Pancreas (tissue), 10 donors: ENCODE measurements around the gene CYFIP1. TPM values are rescaled to one million over a fixed set of nuclear protein-coding genes. Genes with fewer than 3 reads are reported as not detected.

Experiments
- ATAC-seq, 4 donors: fragments of 200-7000 bp; cut with Tn5 transposase; one replicate each; pipeline versions ENCODE4 v1.8.0 to v1.9.1; 2020; ENCODE audit warnings: mild to moderate bottlenecking in 4 of 4, moderate library complexity in 4 of 4
- DNase-seq, 6 donors: peaks; one replicate each; pipeline ENCODE4 v3.0.0-alpha.2; 2020
- FAIRE-seq: peaks from 2 replicates; lab custom pipeline; 2012; peaks lifted over from hg19 to GRCh38; lab: Jason Lieb, UNC
- H3K27ac ChIP-seq, 4 donors: fragments of 200-600 bp; sonication (generic); 1 replicate in 3 of 4; 2 replicates in 1 of 4; pipeline versions ENCODE4 v1.5.0 to v1.8.0; 2020
- H3K27me3 ChIP-seq, 4 donors: fragments of 200-600 bp; one replicate each; pipeline ENCODE4 v1.8.0; 2021
- H3K36me3 ChIP-seq, 3 donors: fragments of 200-600 bp; sonication (generic) in 1 of 3; one replicate each; pipeline versions ENCODE4 v1.5.0 to v1.8.0; 2020 to 2021
- H3K4me1 ChIP-seq, 3 donors: fragments of 200-600 bp; one replicate each; pipeline ENCODE4 v1.8.0; 2021
- H3K4me3 ChIP-seq, 4 donors: fragments of 200-600 bp; sonication (generic) in 2 of 4; one replicate each; pipeline versions ENCODE4 v1.5.0 to v1.8.0; 2020 to 2021
- H3K9me3 ChIP-seq, 4 donors: fragments of 200-600 bp; one replicate each; pipeline ENCODE4 v1.8.0; 2021
- WGBS, 2 donors: extraction: QIAGEN DNeasy Blood & Tissue Kit; methylation state at CpG; one replicate each; pipeline ENCODE4 v1.1.7; 2013; 5-methylcytosine and 5-hydroxymethylcytosine counted together
- intact Hi-C, 3 donors: fragments of 100-400 bp; cut with DNase I; formaldehyde crosslinking; loops; one replicate each; pipeline versions ENCODE4 v1.11.1 to v1.14.2; 2022
- polyA plus RNA-seq, 2 donors: library from polyadenylated mRNA; stranded (reverse); fragments of 200-250 nt; gene quantifications; one replicate each; pipeline ENCODE4 v1.2.3, GENCODE V29; 2013
- total RNA-seq, 6 donors: library from RNA; stranded (reverse); fragmentation: NEBNext Ultra II Directional in 4 of 6; extraction: Animal tissue kit (Norgen Biotek cat#: 25700) in 4 of 6; gene quantifications; one replicate each; pipeline versions ENCODE4 v1.2.1 to v1.2.4, GENCODE V29; 2021 to 2023
- TF ChIP-seq, protein P1 (sequence below), 4 donors: fragments of 200-600 bp; sonication (generic) in 3 of 4; IDR thresholded peaks; one replicate each; pipeline versions ENCODE4 v1.5.0 to v1.8.0; 2021; ENCODE audit warnings: antibody characterized with exemption in 4 of 4
- donor health status: healthy with polysubstance abuse.
- donor health status: DM: no; HTN: no; CAD: no; lungs with moderate emphysema.
- donor health status: DM: no; HTN: no; CAD: no.
- donor health status: control.
- donor health status: control.
- donor health status: Bipolar disorder and iron deficiency.
- donor health status: DM: yes; HTN: yes; CAD: no.
- donor health status: DM: no; HTN: no; CAD: no.
- donor health status: DM: no; HTN: no; CAD: no.
- donor health status: DM: yes; HTN: yes; CAD: no.

CYFIP1 gene
- total and polyA plus RNA-seq, 8 donors, result 21.3 to 99.1 (median 59.2) TPM

- Histone ChIP-seq H3K9me3 (no peaks in the 10 kb centered on the region), H3K36me3 (peaks cover 0 to 29% (median 0%) of the 10 kb centered on the region in 3 donors), H3K4me3 (no peak overlapping the region), H3K27me3 (no peaks in the 10 kb centered on the region), H3K27ac (no peak overlapping the region), H3K4me1 (no peaks in the 10 kb centered on the region)
- intact Hi-C loops, result no loop called here
- FAIRE-seq, result no peak
- TF ChIP-seq, protein P1, sequence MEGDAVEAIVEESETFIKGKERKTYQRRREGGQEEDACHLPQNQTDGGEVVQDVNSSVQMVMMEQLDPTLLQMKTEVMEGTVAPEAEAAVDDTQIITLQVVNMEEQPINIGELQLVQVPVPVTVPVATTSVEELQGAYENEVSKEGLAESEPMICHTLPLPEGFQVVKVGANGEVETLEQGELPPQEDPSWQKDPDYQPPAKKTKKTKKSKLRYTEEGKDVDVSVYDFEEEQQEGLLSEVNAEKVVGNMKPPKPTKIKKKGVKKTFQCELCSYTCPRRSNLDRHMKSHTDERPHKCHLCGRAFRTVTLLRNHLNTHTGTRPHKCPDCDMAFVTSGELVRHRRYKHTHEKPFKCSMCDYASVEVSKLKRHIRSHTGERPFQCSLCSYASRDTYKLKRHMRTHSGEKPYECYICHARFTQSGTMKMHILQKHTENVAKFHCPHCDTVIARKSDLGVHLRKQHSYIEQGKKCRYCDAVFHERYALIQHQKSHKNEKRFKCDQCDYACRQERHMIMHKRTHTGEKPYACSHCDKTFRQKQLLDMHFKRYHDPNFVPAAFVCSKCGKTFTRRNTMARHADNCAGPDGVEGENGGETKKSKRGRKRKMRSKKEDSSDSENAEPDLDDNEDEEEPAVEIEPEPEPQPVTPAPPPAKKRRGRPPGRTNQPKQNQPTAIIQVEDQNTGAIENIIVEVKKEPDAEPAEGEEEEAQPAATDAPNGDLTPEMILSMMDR (IDR thresholded peaks at IDR 0.05), result no peak
- no peak for DNase-seq
- ATAC-seq, result no peak
- WGBS, 2 donors, result 88 to 93% methylated on average over 14 of the region's 14 CpGs
Observed at GRCh38 chr15:22889146-22889818, 90.9 kb downstream of the CYFIP1 start.

GRCh38 chr15:22888120-22888859 lies 91.9 kb downstream of the CYFIP1 start:
- intact Hi-C loops, result no loop called here
- no peak for DNase-seq

GRCh38 chr15:22887157-22887951 lies 92.8 kb downstream of the CYFIP1 start:
- FAIRE-seq (no peak), ATAC-seq (no peak), DNase-seq (no peak)
- no peaks in the 10 kb centered on the region for H3K4me1 ChIP-seq
- 87 to 88% methylated on average over 14 of the region's 14 CpGs for WGBS, 2 donors
- no peak overlapping the region for H3K27ac ChIP-seq
- H3K36me3 ChIP-seq, result peaks cover 0 to 30% (median 0%) of the 10 kb centered on the region in 3 donors
- H3K27me3 ChIP-seq, result no peaks in the 10 kb centered on the region
- H3K9me3 ChIP-seq, result no peaks in the 10 kb centered on the region
- TF ChIP-seq, protein P1 (IDR thresholded peaks at IDR 0.05), result no peak
- intact Hi-C loops, result no loop called here
- no peak overlapping the region for H3K4me3 ChIP-seq

More at GRCh38 chr15:22888120-22888859, 91.9 kb downstream of the CYFIP1 start:
- H3K9me3 ChIP-seq, result no peaks in the 10 kb centered on the region
- no peak for FAIRE-seq
- H3K27me3 ChIP-seq, result no peaks in the 10 kb centered on the region
- H3K4me3 ChIP-seq, result no peak overlapping the region
- no peak overlapping the region for H3K27ac ChIP-seq
- WGBS, 2 donors, result 86 to 93% methylated on average over 9 of the region's 9 CpGs
- peak in 2 of 4 donors; percentile 55 to 62 for ATAC-seq
- H3K36me3 ChIP-seq, result peaks cover 0 to 29% (median 0%) of the 10 kb centered on the region in 3 donors
- no peaks in the 10 kb centered on the region for H3K4me1 ChIP-seq
- TF ChIP-seq, protein P1 (IDR thresholded peaks at IDR 0.05), result no peak

DNA sequence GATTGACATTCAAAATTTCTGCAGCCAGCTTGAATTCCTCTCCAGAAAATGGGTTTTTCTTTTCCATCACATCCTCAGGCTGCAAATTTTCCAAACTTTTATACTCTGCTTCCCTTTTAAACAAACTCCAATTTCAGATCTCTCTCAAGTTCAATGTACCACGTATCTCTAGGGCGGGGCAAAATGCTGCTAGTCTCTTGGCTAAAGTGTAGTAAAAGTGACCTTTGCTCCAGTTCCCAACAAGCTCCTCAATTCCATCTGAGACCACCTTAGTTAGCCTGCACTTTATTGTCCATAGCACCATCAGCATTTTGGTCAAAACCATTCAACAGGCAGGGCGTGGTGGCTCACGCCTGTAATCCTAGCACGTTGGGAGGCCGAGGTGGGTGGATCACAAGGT lies 95.0 kb downstream of the CYFIP1 start:
- H3K9me3 ChIP-seq, result no peaks in the 10 kb centered on the region
- DNase-seq (no peak), FAIRE-seq (no peak), ATAC-seq (no peak)
- no peaks in the 10 kb centered on the region for H3K4me1 ChIP-seq
- no peaks in the 10 kb centered on the region for H3K27me3 ChIP-seq
- TF ChIP-seq, protein P1 (IDR thresholded peaks at IDR 0.05), result no peak
- no peak overlapping the region for H3K4me3 ChIP-seq
- H3K27ac ChIP-seq, result no peak overlapping the region
- WGBS, 2 donors, result 93 to 97% methylated on average over 6 of the region's 6 CpGs
- intact Hi-C loops, result no loop called here
- peaks cover 0 to 30% (median 11%) of the 10 kb centered on the region in 3 donors for H3K36me3 ChIP-seq
